Measurements from ENCODE around the gene RMDN2.

- TF ChIP-seq CTCF (IDR thresholded peaks at IDR 0.05) (no peak), POLR2A (IDR thresholded peaks at IDR 0.05) (no peak)
Observed at GRCh38 chr2:37883518-37883917, 41.6 kb upstream of the RMDN2 start.

All from thyroid gland (tissue), 4 donors.